Melanocyte of skin (primary cell): ENCODE data around the gene SC5D. TPM values are rescaled to one million over a fixed set of nuclear protein-coding genes. Genes with fewer than 3 reads are reported as not detected.

Experiments
- total RNA-seq, 2 donors: library from RNA; depleted of rRNA; stranded (reverse); fragments of >200 nt; gene quantifications; 2 replicates each; pipeline ENCODE4 v1.2.3, GENCODE V29; 2012

SC5D gene
- total RNA-seq, result 10 to 100 TPM; 66.3 to 69.9 TPM

GRCh38 chr11:121292495-121293287 is at the start of gene SC5D:
Gene SC5D, plus strand, starts transcription at chr11:121292771. Its CDS starts 10,605 bp downstream, at chr11:121303376.

Other genes starting within 250 kb of the SC5D start
- gene TECTA, start 191.5 kb upstream of the SC5D start, total RNA-seq, result 1 to 10 TPM in 1 of 2 donors, under 1 TPM in 1; 0.33 to 1.0 TPM
- under 1 TPM; 0.33 to 0.34 TPM for gene SORL1, start 159.5 kb downstream of the SC5D start, total RNA-seq